KG1 (cell line): ENCODE measurements around the gene LINGO1.

Source experiments
- DNase-seq: peaks from one replicate; lab custom pipeline; 2025; lab: John Stamatoyannopoulos, UW

Gene LINGO1, protein sequence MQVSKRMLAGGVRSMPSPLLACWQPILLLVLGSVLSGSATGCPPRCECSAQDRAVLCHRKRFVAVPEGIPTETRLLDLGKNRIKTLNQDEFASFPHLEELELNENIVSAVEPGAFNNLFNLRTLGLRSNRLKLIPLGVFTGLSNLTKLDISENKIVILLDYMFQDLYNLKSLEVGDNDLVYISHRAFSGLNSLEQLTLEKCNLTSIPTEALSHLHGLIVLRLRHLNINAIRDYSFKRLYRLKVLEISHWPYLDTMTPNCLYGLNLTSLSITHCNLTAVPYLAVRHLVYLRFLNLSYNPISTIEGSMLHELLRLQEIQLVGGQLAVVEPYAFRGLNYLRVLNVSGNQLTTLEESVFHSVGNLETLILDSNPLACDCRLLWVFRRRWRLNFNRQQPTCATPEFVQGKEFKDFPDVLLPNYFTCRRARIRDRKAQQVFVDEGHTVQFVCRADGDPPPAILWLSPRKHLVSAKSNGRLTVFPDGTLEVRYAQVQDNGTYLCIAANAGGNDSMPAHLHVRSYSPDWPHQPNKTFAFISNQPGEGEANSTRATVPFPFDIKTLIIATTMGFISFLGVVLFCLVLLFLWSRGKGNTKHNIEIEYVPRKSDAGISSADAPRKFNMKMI

DNA sequence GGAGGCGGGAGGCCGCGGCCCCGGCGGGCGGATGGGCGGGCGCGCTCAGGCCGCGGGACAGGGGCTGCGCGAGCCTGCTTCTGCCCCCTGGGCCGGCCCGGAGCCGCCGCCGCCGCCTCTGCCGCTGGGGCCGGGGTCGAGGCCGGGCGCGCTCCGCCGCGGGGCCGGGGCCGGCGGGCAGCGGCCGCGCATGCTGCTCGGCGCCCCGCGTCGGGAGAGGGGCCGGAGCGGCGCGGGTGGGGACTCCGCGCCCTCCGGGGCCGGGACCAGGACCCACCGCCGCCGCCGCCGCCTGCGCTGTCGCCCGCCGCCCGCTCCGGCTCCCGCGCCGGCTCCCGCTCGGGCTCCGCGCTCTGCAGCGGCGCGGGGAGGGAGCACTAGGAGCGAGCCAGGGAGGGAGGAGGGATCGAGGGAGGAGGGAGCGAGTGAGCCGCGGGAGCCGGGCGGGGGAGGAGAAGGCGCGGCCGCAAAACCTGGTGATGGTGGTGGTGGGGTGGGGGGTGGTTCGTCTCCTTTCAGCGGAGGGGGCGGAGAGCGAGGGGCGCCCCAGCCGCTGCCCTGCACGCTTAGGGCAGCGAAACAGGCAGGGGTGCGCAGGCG is at the start of gene LINGO1:
Gene LINGO1, minus strand, starts transcription at position 379 of the 600 bp plus-strand sequence. CDS start 597 bp downstream, outside the sequence.
- no peak for DNase-seq

DNA sequence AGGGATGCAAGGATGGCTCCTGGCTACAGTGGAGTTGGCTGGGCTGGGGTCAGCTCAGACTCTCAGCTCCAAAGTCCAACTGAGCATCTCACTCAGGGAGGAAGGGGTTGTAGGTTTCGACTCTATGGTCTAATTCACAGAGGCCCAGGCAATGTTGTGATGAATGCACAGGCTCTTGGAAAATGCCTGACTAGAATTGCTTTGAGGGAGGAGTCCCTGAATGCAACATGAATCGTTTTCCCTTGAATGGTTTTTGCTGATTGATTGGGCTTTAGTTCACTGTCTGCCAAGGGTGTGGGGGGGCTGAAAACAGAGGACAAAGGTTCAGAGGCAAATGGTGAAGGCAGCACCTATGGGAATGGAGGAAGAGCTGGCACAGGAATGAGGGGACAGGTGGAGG is 48.6 kb upstream of the LINGO1 start:
- DNase-seq = no peak

DNA sequence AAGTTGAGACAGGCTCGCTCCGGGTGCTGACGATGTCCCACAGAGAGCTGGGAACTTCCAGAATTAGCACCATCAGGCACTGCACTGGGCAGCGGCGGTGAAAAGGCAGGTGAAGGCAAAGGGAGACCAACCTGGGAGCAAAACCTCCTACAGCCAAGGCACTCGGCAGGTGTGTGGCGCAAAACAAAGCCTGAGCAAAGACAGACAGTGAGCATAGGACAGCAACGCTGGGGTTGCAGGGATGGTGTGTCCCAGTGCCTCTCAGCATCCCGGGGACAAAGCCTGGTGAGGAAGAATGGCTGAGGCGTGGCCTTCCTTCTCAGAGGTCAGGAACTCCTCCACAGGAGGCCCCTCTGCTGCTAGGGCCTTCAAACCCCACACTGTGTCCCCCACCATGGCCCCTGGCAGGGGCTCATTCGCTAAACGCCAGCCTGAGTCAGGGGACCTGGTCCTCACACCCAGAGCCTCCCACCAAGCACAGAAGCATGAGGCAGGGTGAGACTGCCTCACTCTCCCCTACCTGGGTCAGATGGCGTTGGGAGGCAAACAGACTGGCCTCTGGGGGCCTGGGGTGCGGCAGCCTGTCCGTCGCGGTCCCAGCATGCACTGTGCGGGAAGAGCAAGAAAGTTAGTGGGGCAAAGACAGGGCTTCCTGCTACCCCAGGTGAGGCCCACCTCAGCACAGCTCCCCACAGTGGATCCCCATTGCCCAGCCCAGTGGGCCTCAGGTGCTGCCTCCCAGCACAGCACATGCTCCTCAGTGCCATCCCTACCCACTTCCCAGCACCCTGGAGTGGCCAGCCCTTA is 44.1 kb upstream of the LINGO1 start:
- no peak for DNase-seq

- DNase-seq = no peak
Measured at GRCh38 chr15:77675806-77676415, 43.2 kb upstream of the LINGO1 start.

DNA sequence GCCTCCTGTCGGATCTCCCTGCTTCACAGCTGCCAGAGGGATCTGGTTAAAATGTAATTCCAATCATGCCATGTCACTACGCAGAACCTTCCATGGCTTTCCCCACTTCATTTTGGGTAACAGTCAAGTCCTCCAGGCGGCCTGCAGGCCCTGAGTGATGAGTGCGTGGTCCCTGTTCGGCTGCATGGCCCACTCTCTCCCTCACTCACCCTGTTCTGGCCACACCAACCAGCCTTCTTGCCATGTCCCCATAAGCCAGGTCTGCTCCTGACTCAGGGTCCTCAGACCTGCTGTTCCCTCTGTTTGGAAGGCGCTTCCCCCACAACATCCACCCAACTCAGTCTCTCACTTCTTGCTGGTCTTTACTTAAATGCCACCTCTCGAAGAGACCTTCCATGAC is 41.6 kb upstream of the LINGO1 start:
- no peak for DNase-seq

DNA sequence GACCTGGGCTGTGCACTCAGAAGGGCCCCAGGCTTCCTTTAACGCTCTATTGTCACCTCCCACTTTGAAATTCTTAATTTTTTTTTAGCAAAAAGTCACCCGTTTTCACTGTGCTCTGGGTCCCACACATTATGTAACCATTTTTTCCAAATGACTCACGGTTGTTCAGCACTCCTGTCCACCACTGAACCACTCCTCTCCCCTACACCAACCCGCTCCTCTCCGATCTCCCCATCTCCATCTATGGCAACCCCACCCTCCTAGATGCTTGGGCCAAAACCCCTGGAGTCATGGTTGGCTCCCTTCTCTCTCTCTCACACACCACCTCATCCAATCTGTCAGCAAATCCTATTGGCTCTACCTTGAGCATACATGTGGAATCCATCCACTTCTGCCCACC is 41.2 kb upstream of the LINGO1 start:
- DNase-seq = no peak

GRCh38 chr15:77672135-77672534 is 39.4 kb upstream of the LINGO1 start:
- no peak for DNase-seq

GRCh38 chr15:77671362-77672056 is 38.8 kb upstream of the LINGO1 start:
- no peak for DNase-seq

- no peak for DNase-seq
Measured at GRCh38 chr15:77670558-77671361, 38.0 kb upstream of the LINGO1 start.

GRCh38 chr15:77669896-77670295 is 37.2 kb upstream of the LINGO1 start:
- DNase-seq = no peak

- DNase-seq = no peak
Measured at GRCh38 chr15:77667338-77668234, 34.9 kb upstream of the LINGO1 start.

DNA sequence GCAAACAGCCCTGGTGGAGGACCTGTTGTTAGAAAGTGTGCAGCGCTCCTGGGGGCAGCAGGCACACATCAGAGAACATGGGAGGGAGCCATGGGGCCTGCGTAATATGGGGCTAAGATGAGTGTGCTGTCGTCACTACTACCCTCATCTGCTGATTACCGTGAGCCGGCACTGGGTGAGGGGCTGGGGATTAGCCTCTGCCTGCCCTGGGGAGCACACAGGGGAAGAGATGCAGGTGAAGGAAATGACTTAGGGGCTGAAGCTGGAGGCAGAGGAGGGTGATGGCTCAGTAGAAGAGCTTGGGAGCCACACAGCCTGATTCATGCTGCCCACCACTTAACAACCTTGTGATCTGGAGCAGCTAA is 33.6 kb upstream of the LINGO1 start:
- no peak for DNase-seq

- DNase-seq = no peak
Measured at GRCh38 chr15:77665530-77666295, 33.0 kb upstream of the LINGO1 start.

- DNase-seq = no peak
Measured at GRCh38 chr15:77664428-77664827, 31.7 kb upstream of the LINGO1 start.

- DNase-seq = no peak
Measured at GRCh38 chr15:77663256-77663655, 30.5 kb upstream of the LINGO1 start.

DNA sequence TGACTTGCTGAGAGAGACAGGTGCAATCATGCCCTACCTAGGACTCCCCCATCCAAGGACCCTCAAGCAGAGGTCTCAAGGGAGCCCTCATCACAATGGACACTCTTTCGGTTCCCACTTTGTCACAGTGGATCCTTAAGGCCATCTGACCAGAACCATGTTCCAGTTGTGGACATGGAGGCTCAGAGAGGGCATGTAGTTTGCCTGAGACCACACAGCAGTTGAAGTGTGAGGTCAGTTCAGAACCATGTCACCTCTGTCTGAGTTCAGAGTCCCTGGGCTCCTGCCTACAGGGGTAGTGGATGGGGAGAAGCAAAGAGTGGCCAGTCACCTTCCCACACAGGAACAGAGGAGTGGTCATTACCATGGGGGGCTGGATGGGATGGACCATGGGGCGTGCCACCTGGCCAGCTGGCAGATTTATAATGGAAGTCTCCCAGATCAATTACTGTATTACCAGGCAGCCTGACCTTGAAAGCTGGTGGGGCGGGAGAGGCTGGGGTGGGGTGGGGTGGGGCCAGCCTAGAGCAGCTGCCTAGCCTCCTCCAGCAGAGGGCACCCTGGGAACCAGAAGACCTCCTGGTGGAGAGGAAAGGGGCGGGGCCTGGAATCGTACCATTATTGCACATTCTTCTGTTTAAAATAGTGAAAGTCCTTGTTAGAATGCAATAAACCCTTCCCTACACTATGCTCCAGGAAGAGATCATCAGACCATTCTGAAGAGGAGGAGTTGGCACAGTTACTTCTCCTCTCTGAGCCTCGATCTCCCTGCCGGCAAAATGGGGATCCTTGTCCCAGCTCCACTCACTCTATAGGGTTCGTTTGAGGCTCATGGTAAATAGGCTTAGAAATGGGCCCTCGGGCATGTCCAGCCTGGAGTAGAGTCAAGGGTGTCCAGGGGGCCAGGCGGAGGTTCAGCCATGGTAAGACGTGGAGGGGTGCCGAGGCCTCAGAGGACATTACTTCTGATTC is 26.9 kb upstream of the LINGO1 start:
- DNase-seq = no peak

GRCh38 chr15:77658304-77658703 is 25.6 kb upstream of the LINGO1 start:
- no peak for DNase-seq
